Cerebellar cortex (tissue), 1 donor: Measurements from ENCODE around the gene RBM19.
"Not testable (repeated sequence)": the region's sequence is repeated elsewhere in the genome, so short reads cannot be mapped to it uniquely, and the experiment has no call there.

Source experiments
- DNase-seq: peaks from one replicate; pipeline ENCODE4 v3.0.0-alpha.2; 2015; ENCODE audit warnings: low spot score

Gene RBM19

GRCh38 chr12:113903381-113903863, 62.7 kb downstream of the RBM19 start:
- DNase-seq: no peak

- not testable (repeated sequence) for DNase-seq
Observed at GRCh38 chr12:113901319-113901718, 64.8 kb downstream of the RBM19 start.

GRCh38 chr12:113900716-113901115, 65.4 kb downstream of the RBM19 start:
- DNase-seq: peak; percentile 44

- no peak for DNase-seq
Observed at GRCh38 chr12:113899561-113900471, 66.3 kb downstream of the RBM19 start.

- no peak for DNase-seq
Observed at GRCh38 chr12:113899042-113899560, 67.0 kb downstream of the RBM19 start.

- no peak for DNase-seq
Observed at GRCh38 chr12:113898466-113898865, 67.7 kb downstream of the RBM19 start.

GRCh38 chr12:113897406-113897805, 68.7 kb downstream of the RBM19 start:
- DNase-seq: no peak

GRCh38 chr12:113896841-113897240, 69.3 kb downstream of the RBM19 start:
- DNase-seq: no peak

- DNase-seq: no peak
Observed at GRCh38 chr12:113896194-113896593, 69.9 kb downstream of the RBM19 start.

GRCh38 chr12:113895176-113895575, 70.9 kb downstream of the RBM19 start:
- no peak for DNase-seq

GRCh38 chr12:113894697-113895096, 71.4 kb downstream of the RBM19 start:
- no peak for DNase-seq

GRCh38 chr12:113893221-113893620, 72.9 kb downstream of the RBM19 start:
- DNase-seq: no peak

GRCh38 chr12:113892556-113892955, 73.6 kb downstream of the RBM19 start:
- no peak for DNase-seq

GRCh38 chr12:113891739-113892520, 74.2 kb downstream of the RBM19 start:
- no peak for DNase-seq

- DNase-seq: no peak
Observed at GRCh38 chr12:113891167-113891692, 74.9 kb downstream of the RBM19 start.

GRCh38 chr12:113889891-113890581, 76.1 kb downstream of the RBM19 start:
- DNase-seq: peak; percentile 30

- no peak for DNase-seq
Observed at GRCh38 chr12:113889076-113889475, 77.0 kb downstream of the RBM19 start.

- DNase-seq: no peak
Observed at GRCh38 chr12:113888435-113888834, 77.7 kb downstream of the RBM19 start.

- no peak for DNase-seq
Observed at GRCh38 chr12:113887906-113888305, 78.2 kb downstream of the RBM19 start.

GRCh38 chr12:113886721-113887120, 79.4 kb downstream of the RBM19 start:
- DNase-seq: no peak

- no peak for DNase-seq
Observed at GRCh38 chr12:113884392-113884791, 81.7 kb downstream of the RBM19 start.

GRCh38 chr12:113882690-113883089, 83.4 kb downstream of the RBM19 start:
- DNase-seq: no peak
